OCI-LY7 (cell line): ENCODE measurements around the gene UACA. TPM values are rescaled to one million over a fixed set of nuclear protein-coding genes. Genes with fewer than 3 reads are reported as not detected.

Experiments used
- BruUV-seq: library from RNA; stranded (reverse); fragments of 400-500 nt; replicated peaks from 2 replicates; lab custom pipeline; 2021; lab: Mats Ljungman, UMichigan
- CTCF ChIA-PET: fragments of 300-600 bp; sonication (Branson Sonifier 250); formaldehyde crosslinking; loops from one replicate; lab custom pipeline; 2022; ENCODE audit warnings: antibody characterized with exemption; ENCODE audit not compliant: unreplicated experiment; lab: Charles Lee
- POLR2A ChIA-PET: fragments of 300-600 bp; sonication (Branson Sonifier 250); formaldehyde crosslinking; loops from one replicate; lab custom pipeline; 2022; ENCODE audit warnings: antibody characterized with exemption; lab: Charles Lee
- DNase-seq: peaks from one replicate; pipeline ENCODE4 v3.0.0-alpha.2; 2015; ENCODE audit warnings: low spot score
- H2AFZ ChIP-seq: fragments of 200-600 bp; sonication (generic), shearing (Covaris generic); 2 replicates; pipeline ENCODE4 v1.6.1; 2014; ENCODE audit warnings: mild to moderate bottlenecking, antibody characterized with exemption, low read length, moderate library complexity
- H3K27ac ChIP-seq: fragments of 200-600 bp; sonication (generic); 2 replicates; pipeline ENCODE4 v1.5.1; 2014; ENCODE audit warnings: mixed run types, low read depth, mild to moderate bottlenecking, moderate library complexity, low read length, inconsistent platforms; ENCODE audit not compliant: poor library complexity, severe bottlenecking
- H3K36me3 ChIP-seq: fragments of 200-600 bp; sonication (generic); 2 replicates; pipeline ENCODE4 v1.6.1; 2014; ENCODE audit warnings: mild to moderate bottlenecking, antibody characterized with exemption, low read length, moderate library complexity, mixed read lengths; ENCODE audit not compliant: insufficient read depth
- H3K4me1 ChIP-seq: fragments of 200-600 bp; sonication (generic); 2 replicates; pipeline ENCODE4 v1.5.1; 2014; ENCODE audit warnings: mild to moderate bottlenecking, low read length; ENCODE audit not compliant: insufficient read depth, poor library complexity, severe bottlenecking
- H3K4me2 ChIP-seq: fragments of 200-600 bp; sonication (generic); 2 replicates; pipeline ENCODE4 v1.6.1; 2014; ENCODE audit warnings: mild to moderate bottlenecking, low read length
- H3K4me3 ChIP-seq: fragments of 200-600 bp; sonication (generic); 2 replicates; pipeline ENCODE4 v1.5.1; 2014; ENCODE audit warnings: mild to moderate bottlenecking, low read depth, low read length; ENCODE audit not compliant: poor library complexity, severe bottlenecking
- H3K79me2 ChIP-seq: fragments of 200-600 bp; sonication (generic); 2 replicates; pipeline ENCODE4 v1.6.1; 2016; ENCODE audit warnings: low read depth, mild to moderate bottlenecking, low read length, moderate library complexity, mixed read lengths; ENCODE audit not compliant: insufficient read depth
- H3K9me2 ChIP-seq: fragments of 200-600 bp; sonication (generic); 2 replicates; pipeline ENCODE4 v1.6.1; 2016; ENCODE audit warnings: mild to moderate bottlenecking, low read length, mixed read lengths; ENCODE audit not compliant: insufficient read depth
- H3K9me3 ChIP-seq: fragments of 200-600 bp; sonication (generic); 2 replicates; pipeline ENCODE4 v1.6.1; 2014; ENCODE audit warnings: mild to moderate bottlenecking, mixed run types, low read length, mixed read lengths
- H4K20me1 ChIP-seq: fragments of 200-600 bp; sonication (generic); 2 replicates; pipeline ENCODE4 v1.6.1; 2014; ENCODE audit warnings: mild to moderate bottlenecking, antibody characterized with exemption, low read length, moderate library complexity, mixed read lengths; ENCODE audit not compliant: insufficient read depth
- EZH2phosphoT487 ChIP-seq: fragments of 200-600 bp; sonication (generic); IDR thresholded peaks from 2 replicates; pipeline ENCODE4 v1.6.1; 2018; ENCODE audit warnings: low read depth, borderline replicate concordance, mild to moderate bottlenecking, mixed run types, antibody characterized with exemption, low read length, moderate library complexity, mixed read lengths
- intact Hi-C: fragments of 100-400 bp; cut with micrococcal nuclease; formaldehyde crosslinking; loops from one replicate; pipeline ENCODE4 v1.10.0; 2022; ENCODE audit not compliant: unreplicated experiment
- total RNA-seq, 2 experiments: library from RNA; depleted of rRNA in 1 of 2; stranded (reverse); fragments of >200 nt in 1 of 2; shearing (Covaris generic) in 1 of 2; gene quantifications; 2 replicates each; pipeline ENCODE4 v1.2.3, GENCODE V29; 2014 to 2022
- TF ChIP-seq, protein P1 (sequence below): fragments of 200-600 bp; sonication (generic); conservative IDR thresholded peaks from 2 replicates; pipeline ENCODE4 v1.5.1; 2014; ENCODE audit warnings: mild to moderate bottlenecking, antibody characterized with exemption, low read length, moderate library complexity, mixed read lengths

Gene UACA
- total RNA-seq, 2 experiments from 2014 or later: not detected

DNA sequence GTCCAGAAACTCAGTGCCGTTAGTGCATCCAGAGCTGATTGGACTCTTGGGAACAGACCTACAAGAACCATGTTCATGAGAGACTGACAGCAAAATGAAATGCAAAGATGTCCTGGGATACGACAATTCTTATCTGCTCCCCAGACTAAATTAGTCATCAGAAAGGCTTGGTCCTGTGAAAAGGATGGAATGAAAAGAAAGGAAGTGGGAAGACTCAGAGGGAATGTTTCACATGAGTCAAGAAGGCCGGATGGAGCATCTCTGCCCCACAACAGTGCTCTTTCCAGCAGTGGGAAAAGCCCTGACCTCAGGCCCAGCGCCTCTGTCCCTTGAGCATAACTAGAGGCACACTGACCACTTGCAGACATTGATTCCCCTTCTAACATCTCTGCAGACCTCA is 39.3 kb upstream of the UACA start:
- intact Hi-C loops: no loop called here
- Histone ChIP-seq H3K9me3 (no peaks in the 10 kb centered on the region), H3K36me3 (no peaks in the 10 kb centered on the region), H3K4me3 (no peak overlapping the region), H4K20me1 (no peaks in the 10 kb centered on the region), H3K4me2 (no peak overlapping the region), H3K4me1 (no peaks in the 10 kb centered on the region), H2AFZ (no peak overlapping the region), H3K9me2 (no peaks in the 10 kb centered on the region), H3K79me2 (no peaks in the 10 kb centered on the region), H3K27ac (no peak overlapping the region)
- TF ChIP-seq, protein P1, sequence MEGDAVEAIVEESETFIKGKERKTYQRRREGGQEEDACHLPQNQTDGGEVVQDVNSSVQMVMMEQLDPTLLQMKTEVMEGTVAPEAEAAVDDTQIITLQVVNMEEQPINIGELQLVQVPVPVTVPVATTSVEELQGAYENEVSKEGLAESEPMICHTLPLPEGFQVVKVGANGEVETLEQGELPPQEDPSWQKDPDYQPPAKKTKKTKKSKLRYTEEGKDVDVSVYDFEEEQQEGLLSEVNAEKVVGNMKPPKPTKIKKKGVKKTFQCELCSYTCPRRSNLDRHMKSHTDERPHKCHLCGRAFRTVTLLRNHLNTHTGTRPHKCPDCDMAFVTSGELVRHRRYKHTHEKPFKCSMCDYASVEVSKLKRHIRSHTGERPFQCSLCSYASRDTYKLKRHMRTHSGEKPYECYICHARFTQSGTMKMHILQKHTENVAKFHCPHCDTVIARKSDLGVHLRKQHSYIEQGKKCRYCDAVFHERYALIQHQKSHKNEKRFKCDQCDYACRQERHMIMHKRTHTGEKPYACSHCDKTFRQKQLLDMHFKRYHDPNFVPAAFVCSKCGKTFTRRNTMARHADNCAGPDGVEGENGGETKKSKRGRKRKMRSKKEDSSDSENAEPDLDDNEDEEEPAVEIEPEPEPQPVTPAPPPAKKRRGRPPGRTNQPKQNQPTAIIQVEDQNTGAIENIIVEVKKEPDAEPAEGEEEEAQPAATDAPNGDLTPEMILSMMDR: no peak
- no peak for TF ChIP-seq EZH2phosphoT487
- DNase-seq: no peak
- no TSS peak for BruUV-seq
- ChIA-PET POLR2A (no interaction called here), CTCF (no interaction called here)

DNA sequence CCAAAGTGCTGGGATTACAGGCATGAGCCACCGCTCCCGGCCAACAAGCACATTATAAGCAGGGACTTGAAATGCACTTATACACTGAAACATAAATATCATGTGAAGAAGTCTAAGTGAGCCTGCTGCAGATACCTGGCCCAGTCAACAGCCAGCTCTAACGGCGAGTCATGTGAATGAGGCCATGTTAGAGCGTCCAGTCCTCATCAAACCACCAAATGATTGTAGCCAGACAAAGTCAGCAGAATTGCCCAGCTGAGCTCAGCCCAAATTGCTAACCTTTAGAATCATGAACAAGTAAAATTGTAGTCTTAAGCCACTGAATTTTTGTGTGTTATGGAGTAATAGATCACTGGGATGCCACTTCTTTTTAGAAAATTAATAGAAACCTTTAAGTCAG is 37.8 kb upstream of the UACA start:
- BruUV-seq: no TSS peak
- no peak for DNase-seq
- H3K36me3 ChIP-seq: no peaks in the 10 kb centered on the region
- no peak overlapping the region for H3K4me2 ChIP-seq
- no peaks in the 10 kb centered on the region for H3K9me3 ChIP-seq
- no peaks in the 10 kb centered on the region for H4K20me1 ChIP-seq
- H3K27ac ChIP-seq: no peak overlapping the region
- POLR2A ChIA-PET: interaction anchor here (0.6 kb wide), 1 partner anchor 38 kb away, joined by 3 read pairs; no protein-coding TSS in a partner anchor
- no peaks in the 10 kb centered on the region for H3K9me2 ChIP-seq
- TF ChIP-seq, protein P1: no peak
- no peak for TF ChIP-seq EZH2phosphoT487
- intact Hi-C loops: no loop called here
- H3K4me1 ChIP-seq: no peaks in the 10 kb centered on the region
- H3K79me2 ChIP-seq: no peaks in the 10 kb centered on the region
- H3K4me3 ChIP-seq: no peak overlapping the region
- no peak overlapping the region for H2AFZ ChIP-seq
- CTCF ChIA-PET: no interaction called here

DNA sequence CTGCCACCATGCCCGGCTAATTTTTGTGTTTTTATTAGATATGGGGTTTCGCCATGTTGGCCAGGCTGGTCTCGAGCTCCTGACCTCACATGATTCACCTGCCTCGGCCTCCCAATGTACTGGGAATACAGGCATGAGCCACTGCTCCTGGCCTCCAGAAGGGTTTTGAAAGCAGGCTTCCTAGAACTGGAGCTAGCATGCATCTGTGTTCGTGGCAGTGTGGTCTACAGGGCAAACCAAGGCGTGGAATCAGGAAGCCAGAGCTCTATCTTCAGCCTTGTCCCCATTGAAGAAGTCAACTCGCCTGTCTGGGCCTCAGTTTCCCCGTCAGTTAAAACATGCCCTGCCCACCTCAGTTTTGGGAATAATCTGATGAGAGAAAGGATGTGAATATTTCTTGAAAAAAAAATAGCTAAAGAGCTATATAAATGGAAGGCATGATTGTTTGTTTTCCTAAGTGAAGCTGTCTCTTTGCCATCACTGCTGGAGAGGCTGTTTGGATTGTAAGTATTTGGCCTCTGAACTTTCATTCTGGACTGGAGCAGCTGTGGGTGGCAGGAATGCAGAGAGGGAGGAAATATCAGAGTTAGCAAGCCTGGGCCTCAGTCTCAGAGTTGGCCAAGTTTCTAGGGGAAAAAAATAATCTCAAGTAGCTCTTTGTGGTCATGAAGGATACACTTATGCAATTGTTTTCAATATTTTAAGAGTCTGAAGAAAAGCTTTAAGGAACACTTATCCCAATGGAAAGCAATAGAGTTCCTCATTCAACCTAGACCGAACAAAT is 36.5 kb upstream of the UACA start:
- no TSS peak for BruUV-seq
- ChIA-PET POLR2A (no interaction called here), CTCF (no interaction called here)
- Histone ChIP-seq H3K79me2 (no peaks in the 10 kb centered on the region), H3K9me2 (no peaks in the 10 kb centered on the region), H3K27ac (no peak overlapping the region), H2AFZ (no peak overlapping the region), H4K20me1 (no peaks in the 10 kb centered on the region), H3K9me3 (no peaks in the 10 kb centered on the region), H3K4me3 (no peak overlapping the region), H3K4me1 (no peaks in the 10 kb centered on the region), H3K4me2 (no peak overlapping the region), H3K36me3 (no peaks in the 10 kb centered on the region)
- no peak for DNase-seq
- intact Hi-C loops: no loop called here
- no peak for TF ChIP-seq EZH2phosphoT487
- TF ChIP-seq, protein P1: no peak
